Stimulated activated CD8-positive, alpha-beta memory T cell treated with anti-CD3 and anti-CD28 coated beads, Interleukin-12 subunit alpha, Interleukin-12 subunit beta, amount 100 ng/mL, for 4 hours (primary cell): ENCODE data around the gene OR2A14.
"Not testable (repeated sequence)": the region's sequence is repeated elsewhere in the genome, so short reads cannot be mapped to it uniquely, and the experiment has no call there.

Source experiments
- DNase-seq: peaks from one replicate; pipeline ENCODE4 v3.0.0-alpha.2; 2020; ENCODE audit warnings: low read depth

The OR2A14 gene

DNA sequence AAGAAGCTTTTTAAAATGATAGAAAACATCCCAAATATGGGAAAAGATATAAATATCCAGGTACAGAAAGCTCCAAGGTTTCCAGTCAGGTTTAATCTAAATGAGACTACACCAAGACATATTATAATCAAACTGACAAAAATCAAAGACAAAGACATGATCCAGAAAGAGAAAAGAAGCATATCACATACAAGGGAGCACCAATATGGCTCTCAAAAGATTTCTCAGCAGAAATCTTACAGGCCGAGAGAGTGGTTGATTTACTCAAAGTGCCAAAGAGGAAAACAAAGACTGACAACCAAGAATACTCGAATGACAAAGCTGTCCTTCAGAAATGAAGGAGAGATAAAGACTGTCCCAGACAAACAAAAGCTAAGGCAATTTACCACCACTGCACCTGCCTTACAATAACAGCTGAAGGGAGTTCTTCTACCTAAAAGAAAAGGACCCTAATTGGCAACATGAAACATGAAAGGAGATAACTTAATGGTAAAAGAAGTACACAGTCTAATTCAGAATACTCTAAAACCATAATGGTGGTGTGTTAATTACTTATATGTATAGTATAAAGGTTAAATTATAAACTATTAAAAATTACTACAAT, 25.4 kb downstream of the OR2A14 start:
- no peak for DNase-seq

- no peak for DNase-seq
Measured at GRCh38 chr7:144158861-144159260, 35.9 kb downstream of the OR2A14 start.

- no peak for DNase-seq
Measured at GRCh38 chr7:144164784-144165183, 41.8 kb downstream of the OR2A14 start.

DNA sequence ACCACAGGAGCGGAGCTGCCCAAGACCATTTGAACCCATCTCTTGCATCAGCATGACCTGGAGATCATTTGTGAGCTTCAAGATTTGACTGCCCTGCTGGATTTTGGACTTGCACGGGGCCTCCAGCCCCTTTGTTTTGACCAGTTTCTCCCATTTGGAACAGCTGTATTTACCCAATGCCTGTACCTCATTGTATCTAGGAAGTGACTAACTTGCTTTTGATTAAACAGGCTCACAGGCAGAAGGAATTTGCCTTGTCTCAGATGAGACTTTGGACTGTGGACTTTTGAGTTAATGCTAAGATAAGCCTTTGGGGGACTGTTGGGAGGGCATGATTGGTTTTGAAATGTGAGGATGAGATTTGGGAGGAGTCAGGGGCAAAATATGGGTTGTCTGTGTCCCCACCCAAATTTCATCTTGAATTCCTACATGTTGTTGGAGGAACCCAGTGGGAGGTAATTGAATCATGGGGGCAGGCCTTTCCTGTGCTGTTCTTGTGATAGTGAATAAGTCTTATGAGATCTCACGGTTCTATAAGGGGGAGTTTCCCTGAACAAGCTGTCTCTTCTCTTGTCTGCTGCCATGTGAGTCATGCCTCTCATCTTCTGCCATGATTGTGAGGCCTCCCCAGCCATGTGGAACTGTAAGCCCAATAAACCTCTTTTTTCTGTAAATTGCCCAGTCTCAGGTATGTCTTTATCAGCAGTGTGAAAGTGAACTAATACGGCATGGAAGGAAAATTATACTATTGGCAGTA, 48.8 kb downstream of the OR2A14 start:
- not testable (repeated sequence) for DNase-seq

GRCh38 chr7:144174613-144175012, 51.6 kb downstream of the OR2A14 start:
- DNase-seq = no peak

- not testable (repeated sequence) for DNase-seq
Measured at GRCh38 chr7:144178380-144179164, 55.6 kb downstream of the OR2A14 start.

GRCh38 chr7:144179165-144179479, 56.1 kb downstream of the OR2A14 start:
- not testable (repeated sequence) for DNase-seq
